ENCODE data around the gene UTS2R.
"Not testable (repeated sequence)": the region's sequence is repeated elsewhere in the genome, so short reads cannot be mapped to it uniquely, and the experiment has no call there.

UTS2R gene

DNA sequence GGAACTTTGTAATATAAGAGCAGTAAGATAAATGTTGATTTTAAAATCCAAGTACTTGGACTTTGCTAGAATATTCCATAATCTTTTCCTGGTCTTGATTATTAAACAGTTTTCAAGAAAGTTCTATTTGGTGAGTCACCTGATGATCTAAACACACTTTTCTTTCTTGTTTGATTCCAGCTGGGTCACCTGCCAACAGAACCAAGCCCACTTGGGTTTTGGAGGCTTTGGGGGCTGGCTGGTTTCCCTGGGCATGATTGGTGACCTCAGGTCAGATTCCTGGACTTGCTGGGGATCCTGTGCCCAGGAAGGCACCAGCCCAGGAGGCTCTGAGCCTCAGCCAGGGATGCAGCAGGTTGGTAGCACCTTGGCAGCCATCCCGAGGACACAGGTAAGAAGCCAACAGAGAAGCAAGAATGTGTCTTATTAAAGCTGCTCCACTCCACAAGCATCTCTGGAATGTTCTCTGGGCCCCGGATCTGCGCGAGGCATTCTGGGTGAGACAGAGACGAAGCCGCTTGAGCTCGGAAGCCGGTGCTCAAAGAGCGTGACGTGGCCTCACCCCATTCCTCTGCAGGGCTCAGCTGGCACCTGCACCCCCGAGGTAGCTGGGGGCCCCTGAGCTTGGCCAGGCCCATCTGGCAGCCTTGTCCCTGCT lies 15.7 kb upstream of the UTS2R start:
- no peak for DNase-seq

GRCh38 chr17:82356845-82357355 lies 14.7 kb upstream of the UTS2R start:
- peak; percentile 73 to 77 for DNase-seq

DNA sequence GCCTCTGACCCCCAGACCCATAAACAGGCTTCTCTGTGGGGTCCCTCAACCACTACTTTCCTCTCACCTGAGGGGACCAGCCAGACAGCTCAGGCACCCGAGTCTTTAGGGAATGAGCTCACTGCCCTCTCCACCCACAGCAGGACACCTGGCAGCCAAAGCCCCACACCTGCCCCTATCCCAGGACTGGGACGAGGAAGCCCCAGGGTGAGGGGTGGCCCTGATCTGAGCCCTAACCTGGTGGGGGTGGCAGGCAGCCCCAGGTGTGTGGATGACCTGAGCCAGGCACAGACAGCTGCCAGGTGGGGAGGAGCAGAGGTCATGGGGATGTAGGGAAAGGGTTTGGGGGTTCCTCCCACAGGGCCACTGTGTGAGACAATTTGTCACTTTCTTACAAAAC lies 14.2 kb upstream of the UTS2R start:
- DNase-seq = no peak

DNA sequence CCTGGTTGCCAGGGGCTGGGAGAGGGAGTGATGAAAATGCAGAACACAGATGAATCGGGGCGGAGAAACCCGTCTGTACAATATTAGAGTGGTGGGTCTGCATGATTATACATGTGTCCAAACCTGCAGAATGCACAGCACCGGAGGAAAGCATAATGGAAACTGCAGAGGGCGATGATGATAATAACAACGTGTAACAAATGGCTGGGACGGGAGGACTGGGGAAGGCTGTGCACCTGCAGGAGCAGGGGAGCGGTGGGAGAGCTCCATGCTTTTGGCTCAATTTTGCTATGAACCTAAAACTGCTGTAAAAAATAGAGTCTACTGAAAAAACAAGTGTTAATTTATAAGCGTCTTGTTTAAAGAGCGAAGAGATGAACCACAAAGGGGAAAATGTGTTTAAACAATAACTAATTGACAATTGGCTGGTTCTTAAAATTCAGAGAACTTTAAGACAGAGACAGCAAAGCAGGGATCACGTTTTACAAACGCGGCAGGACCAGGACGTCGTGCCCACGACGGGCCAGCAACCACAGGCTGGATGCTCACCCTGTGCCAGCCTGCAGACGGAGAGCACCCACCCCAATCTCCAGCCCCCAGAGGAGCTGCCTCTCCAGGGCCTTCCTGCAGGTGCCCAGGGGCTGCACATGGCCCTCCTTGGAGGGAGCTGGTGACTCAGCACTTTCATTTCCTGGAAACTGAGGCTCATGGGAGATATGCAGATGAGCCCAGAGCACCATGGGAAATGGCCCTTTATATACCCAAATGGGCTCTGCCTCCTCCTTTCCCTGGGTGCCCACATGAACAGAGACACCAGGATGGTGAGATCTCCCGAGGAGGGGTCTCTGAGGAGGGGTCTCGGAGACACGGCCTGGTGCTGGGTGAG lies 12.9 kb upstream of the UTS2R start, which contains the start of gene TEX19:
TSS of gene TEX19 (plus strand) at position 783 of the 886 bp plus-strand sequence. CDS start 2,904 bp downstream, outside the sequence.
- DNase-seq = peak; percentile 52 to 75

DNA sequence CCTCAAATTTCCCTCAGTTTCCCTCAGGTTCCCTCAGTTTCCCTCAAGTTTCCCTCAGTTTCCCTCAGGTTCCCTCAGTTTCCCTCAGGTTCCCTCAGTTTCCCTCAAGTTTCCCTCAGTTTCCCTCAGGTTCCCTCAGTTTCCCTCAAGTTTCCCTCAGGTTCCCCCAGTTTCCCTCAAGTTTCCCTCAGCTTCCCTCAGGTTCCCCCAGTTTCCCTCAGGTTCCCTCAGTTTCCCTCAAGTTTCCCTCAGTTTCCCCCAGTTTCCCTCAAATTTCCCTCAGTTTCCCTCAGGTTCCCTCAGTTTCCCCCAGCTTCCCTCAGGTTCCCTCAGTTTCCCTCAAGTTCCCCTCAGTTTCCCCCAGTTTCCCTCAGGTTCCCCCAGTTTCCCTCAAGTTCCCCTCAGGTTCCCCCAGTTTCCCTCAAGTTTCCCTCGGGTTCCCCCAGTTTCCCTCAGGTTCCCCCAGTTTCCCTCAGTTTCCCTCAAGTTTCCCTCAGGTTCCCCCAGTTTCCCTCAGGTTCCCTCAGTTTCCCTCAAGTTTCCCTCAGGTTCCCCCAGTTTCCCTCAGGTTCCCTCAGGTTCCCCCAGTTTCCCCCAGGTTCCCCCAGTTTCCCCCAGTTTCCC lies 12.0 kb upstream of the UTS2R start:
- not testable (repeated sequence) for DNase-seq

DNA sequence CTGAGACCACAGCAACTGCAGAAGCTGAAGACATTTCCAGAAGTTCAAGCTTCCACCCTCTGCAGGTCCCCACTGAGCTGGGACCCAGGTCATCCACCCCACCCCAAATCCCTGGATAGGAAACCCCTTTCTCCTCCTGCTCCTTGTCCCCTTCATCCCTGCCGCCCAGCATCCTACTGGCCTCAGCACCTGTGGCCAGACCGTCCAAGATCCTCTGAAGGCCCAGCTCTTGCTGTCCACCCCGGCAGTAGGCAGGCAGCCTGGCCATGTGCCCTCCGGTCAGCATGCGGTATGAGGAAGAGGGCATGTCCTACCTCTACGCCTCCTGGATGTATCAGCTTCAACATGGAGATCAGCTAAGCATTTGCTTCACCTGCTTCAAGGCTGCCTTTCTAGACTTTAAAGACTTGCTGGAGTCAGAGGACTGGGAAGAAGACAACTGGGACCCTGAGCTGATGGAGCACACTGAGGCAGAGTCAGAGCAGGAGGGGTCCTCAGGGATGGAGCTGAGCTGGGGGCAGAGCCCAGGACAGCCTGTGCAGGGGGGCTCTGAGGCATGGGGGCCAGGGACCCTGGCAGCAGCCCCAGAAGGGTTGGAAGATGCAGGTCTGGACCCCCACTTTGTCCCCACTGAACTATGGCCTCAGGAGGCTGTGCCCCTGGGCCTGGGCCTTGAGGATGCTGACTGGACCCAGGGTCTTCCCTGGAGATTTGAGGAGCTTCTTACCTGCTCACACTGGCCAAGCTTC lies 9.5 kb upstream of the UTS2R start:
- no peak for DNase-seq

- no peak for DNase-seq
These were observed 5.8 kb upstream of the UTS2R start for GRCh38 chr17:82365606-82366295.

GRCh38 chr17:82366749-82367148 lies 4.8 kb upstream of the UTS2R start:
- DNase-seq = no peak

DNA sequence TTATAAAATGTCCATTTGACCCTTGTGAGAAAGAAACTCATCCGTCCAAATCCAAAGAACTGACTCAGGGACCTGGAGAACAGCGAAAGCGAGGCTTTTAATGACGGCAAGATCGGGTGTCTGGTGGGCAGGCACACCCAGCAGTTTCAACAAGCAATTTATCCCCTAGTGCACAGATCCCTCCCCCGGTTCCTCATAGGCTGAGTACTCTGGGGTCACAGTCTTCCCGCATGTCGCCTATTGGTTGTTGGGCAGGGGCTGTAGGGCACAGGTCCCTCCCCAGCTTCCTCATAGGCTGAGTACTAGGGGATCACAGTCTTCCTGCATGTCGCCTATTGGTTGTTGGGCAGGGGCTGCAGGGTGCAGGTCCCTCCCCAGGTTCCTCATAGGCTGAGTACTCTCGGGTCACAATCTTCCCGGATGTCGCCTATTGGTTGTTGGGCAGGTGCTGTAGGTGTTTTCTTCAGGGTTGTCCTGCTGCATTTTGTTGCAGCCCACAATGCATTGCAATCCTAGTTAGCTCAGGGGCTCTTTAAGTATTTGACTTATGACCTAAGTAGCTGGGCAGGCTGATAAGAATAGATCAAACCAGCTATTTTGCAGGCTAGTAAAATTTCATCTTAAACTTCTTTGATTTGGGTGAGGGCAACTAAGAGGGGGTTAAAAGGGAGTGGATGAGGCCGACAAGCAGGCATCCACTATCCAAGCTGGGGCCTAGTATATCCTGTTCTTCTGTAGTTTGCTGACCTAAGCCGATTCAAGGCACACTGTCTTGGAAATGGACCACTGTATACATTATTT lies 3.6 kb upstream of the UTS2R start:
- DNase-seq = peak; percentile 29 to 33

GRCh38 chr17:82369211-82369610 lies 2.4 kb upstream of the UTS2R start:
- DNase-seq = no peak

DNA sequence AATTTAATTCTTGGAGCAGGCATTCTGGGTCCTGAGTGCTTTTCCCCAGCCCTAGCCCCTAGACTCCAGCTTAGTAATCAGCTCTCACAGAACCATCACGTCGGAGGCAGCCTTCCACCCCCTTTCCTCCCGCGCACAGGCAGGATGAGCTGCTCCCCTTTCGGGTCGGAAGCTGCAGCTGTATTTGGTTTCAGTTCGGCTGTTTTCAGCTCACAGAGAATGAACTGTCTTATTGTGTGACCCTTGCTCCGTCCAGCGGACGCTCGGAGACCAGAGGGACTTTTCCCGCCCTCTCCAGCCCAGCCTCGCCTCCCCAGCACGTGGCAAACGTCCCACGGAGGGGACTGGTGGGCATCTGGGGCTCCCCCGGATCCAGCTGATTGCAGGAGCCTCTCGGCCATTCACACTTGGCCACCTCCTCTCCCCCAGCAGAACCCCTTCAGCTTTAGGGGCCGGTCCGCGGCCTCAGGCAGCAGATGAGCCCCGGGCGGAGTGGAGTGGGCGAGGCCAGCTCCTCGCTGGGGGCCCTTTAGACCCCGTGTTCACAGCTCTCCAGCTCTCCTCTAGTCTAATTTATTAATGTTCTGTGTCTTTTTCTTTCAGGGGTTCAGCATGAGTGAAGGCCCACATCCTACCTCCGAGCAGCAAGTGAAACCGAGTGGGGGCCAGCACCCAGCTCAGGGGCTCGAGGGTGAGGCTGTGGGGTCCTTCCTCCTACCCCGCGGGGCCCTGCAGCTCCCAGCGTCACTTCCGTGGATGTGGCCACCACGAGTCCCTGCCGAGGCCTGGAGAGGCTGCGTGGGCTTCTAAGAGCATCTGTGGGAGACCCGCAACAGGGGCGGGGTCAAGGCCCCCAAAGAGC lies 863 bp upstream of the UTS2R start:
- no peak for DNase-seq

DNA sequence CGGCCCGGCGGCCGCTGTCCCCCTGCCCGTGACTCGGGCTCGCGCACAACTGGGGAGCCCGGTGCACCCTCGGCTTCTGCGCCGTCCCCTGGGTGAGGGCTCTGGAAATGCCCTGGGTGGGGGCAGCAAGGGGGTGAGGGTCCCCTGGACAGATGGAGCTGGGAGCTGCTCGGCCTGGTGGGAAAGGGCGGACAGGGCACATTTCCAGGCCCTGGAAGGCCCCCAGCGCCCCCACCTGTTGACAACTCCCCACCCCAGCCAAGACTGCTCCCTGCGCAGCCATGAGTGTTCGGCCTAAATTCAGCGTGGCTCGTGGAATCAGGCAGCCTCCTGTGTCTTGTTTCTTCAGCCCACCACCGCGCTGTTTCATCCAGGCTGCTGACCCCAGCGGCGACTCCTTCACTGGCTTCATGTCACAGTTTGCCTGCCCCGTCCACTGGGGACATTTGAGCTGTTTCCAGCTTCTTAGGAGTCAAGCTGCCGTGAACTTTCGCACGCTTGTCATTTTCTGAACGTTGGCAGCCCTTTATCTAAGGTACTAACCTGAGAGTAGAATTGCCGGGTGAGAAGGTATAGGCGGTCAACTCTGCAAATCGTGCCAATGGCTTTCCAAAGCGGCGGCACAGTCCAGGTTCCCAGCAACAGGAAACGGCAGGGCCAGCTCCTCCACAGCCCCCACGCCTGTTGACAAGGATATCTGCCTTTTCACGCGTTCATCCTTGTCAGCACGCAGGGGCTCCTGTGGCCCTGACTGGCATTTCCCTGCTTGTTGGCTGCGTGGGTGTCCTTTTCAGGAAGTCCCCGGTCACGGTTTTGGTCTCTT lies 895 bp downstream of the UTS2R start:
- no peak for DNase-seq

GRCh38 chr17:82373072-82373452 lies 1.5 kb downstream of the UTS2R start:
- not testable (repeated sequence) for DNase-seq

- DNase-seq = no peak
These were observed 2.4 kb downstream of the UTS2R start for GRCh38 chr17:82373731-82374625.

DNA sequence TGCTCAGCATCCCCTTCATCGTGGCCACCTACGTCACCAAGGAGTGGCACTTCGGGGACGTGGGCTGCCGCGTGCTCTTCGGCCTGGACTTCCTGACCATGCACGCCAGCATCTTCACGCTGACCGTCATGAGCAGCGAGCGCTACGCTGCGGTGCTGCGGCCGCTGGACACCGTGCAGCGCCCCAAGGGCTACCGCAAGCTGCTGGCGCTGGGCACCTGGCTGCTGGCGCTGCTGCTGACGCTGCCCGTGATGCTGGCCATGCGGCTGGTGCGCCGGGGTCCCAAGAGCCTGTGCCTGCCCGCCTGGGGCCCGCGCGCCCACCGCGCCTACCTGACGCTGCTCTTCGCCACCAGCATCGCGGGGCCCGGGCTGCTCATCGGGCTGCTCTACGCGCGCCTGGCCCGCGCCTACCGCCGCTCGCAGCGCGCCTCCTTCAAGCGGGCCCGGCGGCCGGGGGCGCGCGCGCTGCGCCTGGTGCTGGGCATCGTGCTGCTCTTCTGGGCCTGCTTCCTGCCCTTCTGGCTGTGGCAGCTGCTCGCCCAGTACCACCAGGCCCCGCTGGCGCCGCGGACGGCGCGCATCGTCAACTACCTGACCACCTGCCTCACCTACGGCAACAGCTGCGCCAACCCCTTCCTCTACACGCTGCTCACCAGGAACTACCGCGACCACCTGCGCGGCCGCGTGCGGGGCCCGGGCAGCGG lies 3.2 kb downstream of the UTS2R start:
- no peak for DNase-seq

DNA sequence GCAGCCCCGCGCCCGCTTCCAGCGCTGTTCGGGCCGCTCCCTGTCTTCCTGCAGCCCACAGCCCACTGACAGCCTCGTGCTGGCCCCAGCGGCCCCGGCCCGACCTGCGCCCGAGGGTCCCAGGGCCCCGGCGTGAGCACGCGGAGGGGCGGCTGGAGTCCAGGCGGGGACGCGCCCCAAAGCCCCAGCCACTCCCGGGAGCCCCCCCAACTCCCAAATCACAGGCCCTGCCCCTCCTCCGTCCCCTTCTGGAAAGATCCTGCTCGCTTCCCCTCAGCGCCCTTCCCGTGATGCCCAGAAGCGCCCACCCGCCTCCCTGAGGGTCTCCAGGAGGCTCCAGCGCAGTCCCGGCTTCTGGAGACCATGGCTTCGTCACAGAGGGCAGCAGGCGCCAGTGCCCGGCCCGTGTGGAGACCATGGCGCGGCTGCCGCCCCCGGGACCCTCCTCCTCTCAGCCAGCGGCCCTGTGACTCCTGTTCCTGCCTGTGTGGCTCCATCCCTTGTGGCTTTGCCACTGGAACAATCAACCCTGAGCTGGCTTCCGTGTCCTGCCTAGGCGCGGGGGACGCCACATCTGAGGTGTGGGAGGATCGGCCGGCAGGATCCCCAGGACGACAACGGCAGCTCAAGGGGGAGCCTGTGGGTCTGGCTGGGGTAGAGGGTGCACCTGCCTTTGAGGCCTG lies 3.9 kb downstream of the UTS2R start:
- no peak for DNase-seq
